Osteocyte (in vitro differentiated cells): Measurements from ENCODE around the gene PTGES. TPM values are rescaled to one million over a fixed set of nuclear protein-coding genes. Genes with fewer than 3 reads are reported as not detected.

Experiments used
- DNase-seq: peaks from one replicate; pipeline ENCODE4 v3.0.0; 2021; ENCODE audit warnings: mixed read lengths; ENCODE audit not compliant: unreplicated experiment; ENCODE audit errors: extremely low spot score
- H3K27ac Mint-ChIP-seq: one replicate; pipeline ENCODE4 v1.8.0; 2021; ENCODE audit warnings: mild to moderate bottlenecking, mixed read lengths; ENCODE audit not compliant: unreplicated experiment
- H3K27me3 Mint-ChIP-seq: one replicate; pipeline ENCODE4 v1.8.0; 2021; ENCODE audit warnings: mixed read lengths; ENCODE audit not compliant: unreplicated experiment
- H3K36me3 Mint-ChIP-seq: one replicate; pipeline ENCODE4 v1.8.0; 2021; ENCODE audit warnings: mixed read lengths; ENCODE audit not compliant: unreplicated experiment
- H3K4me1 Mint-ChIP-seq: one replicate; pipeline ENCODE4 v1.8.0; 2021; ENCODE audit warnings: mixed read lengths; ENCODE audit not compliant: unreplicated experiment
- H3K4me3 Mint-ChIP-seq: one replicate; pipeline ENCODE4 v1.8.0; 2021; ENCODE audit warnings: mild to moderate bottlenecking, moderate library complexity, mixed read lengths; ENCODE audit not compliant: unreplicated experiment
- H3K9me3 Mint-ChIP-seq: one replicate; pipeline ENCODE4 v1.8.0; 2021; ENCODE audit warnings: mixed read lengths; ENCODE audit not compliant: unreplicated experiment
- total RNA-seq: library from RNA; stranded (reverse); gene quantifications from 2 replicates; pipeline ENCODE4 v1.2.1, GENCODE V29; 2021
- TF ChIP-seq, protein P1 (sequence below): fragments of 200-600 bp; sonication (generic); IDR thresholded peaks from 2 replicates; pipeline ENCODE4 v1.5.0; 2021; ENCODE audit warnings: antibody characterized with exemption, mild to moderate bottlenecking, moderate library complexity

The PTGES gene
- total RNA-seq, 1 donor from 2014 or later = 0.83 TPM

- no peak for DNase-seq
- H3K36me3 Mint-ChIP-seq = no peaks in the 10 kb centered on the region
Observed at GRCh38 chr9:129702589-129703520, 50.0 kb downstream of the PTGES start.

GRCh38 chr9:129701549-129701948 is 51.3 kb downstream of the PTGES start:
- H3K27me3 Mint-ChIP-seq = no peaks in the 10 kb centered on the region
- no peak for DNase-seq
- TF ChIP-seq, protein P1, sequence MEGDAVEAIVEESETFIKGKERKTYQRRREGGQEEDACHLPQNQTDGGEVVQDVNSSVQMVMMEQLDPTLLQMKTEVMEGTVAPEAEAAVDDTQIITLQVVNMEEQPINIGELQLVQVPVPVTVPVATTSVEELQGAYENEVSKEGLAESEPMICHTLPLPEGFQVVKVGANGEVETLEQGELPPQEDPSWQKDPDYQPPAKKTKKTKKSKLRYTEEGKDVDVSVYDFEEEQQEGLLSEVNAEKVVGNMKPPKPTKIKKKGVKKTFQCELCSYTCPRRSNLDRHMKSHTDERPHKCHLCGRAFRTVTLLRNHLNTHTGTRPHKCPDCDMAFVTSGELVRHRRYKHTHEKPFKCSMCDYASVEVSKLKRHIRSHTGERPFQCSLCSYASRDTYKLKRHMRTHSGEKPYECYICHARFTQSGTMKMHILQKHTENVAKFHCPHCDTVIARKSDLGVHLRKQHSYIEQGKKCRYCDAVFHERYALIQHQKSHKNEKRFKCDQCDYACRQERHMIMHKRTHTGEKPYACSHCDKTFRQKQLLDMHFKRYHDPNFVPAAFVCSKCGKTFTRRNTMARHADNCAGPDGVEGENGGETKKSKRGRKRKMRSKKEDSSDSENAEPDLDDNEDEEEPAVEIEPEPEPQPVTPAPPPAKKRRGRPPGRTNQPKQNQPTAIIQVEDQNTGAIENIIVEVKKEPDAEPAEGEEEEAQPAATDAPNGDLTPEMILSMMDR = no peak
- no peak overlapping the region for H3K4me3 Mint-ChIP-seq
- no peaks in the 10 kb centered on the region for H3K9me3 Mint-ChIP-seq
- H3K27ac Mint-ChIP-seq = peak overlapping the region; percentile 41
- H3K4me1 Mint-ChIP-seq = peaks cover 36% of the 10 kb centered on the region
- no peaks in the 10 kb centered on the region for H3K36me3 Mint-ChIP-seq

More at GRCh38 chr9:129702589-129703520, 50.0 kb downstream of the PTGES start:
- H3K4me3 Mint-ChIP-seq = peak overlapping the region; percentile 14
- no peaks in the 10 kb centered on the region for H3K27me3 Mint-ChIP-seq
- H3K27ac Mint-ChIP-seq = peak overlapping the region; percentile 80
- peaks cover 28% of the 10 kb centered on the region for H3K4me1 Mint-ChIP-seq
- H3K9me3 Mint-ChIP-seq = no peaks in the 10 kb centered on the region
- TF ChIP-seq, protein P1 = no peak

DNA sequence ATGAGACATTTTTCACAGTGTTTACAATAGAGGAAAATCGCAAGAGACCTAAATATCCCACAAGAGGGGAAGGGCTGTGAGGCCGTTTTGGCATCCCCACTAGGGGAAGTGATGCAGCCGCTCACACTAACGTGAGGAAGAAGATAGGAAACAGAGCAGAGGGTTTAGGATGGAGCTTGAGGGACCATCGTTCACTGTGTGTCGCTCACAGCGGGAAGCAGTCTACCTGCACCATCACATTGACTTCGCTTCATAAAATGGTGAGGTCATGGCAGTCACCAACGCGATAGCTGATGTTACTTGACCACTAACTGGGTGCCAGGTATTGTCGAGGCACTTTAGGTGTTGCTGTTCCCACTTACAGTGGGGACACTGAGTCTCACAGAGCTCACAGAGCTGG is 51.8 kb downstream of the PTGES start:
- TF ChIP-seq, protein P1 = no peak
- H3K27ac Mint-ChIP-seq = no peak overlapping the region
- H3K4me3 Mint-ChIP-seq = no peak overlapping the region
- H3K27me3 Mint-ChIP-seq = no peaks in the 10 kb centered on the region
- H3K9me3 Mint-ChIP-seq = no peaks in the 10 kb centered on the region
- peaks cover 36% of the 10 kb centered on the region for H3K4me1 Mint-ChIP-seq
- DNase-seq = no peak
- H3K36me3 Mint-ChIP-seq = no peaks in the 10 kb centered on the region

DNA sequence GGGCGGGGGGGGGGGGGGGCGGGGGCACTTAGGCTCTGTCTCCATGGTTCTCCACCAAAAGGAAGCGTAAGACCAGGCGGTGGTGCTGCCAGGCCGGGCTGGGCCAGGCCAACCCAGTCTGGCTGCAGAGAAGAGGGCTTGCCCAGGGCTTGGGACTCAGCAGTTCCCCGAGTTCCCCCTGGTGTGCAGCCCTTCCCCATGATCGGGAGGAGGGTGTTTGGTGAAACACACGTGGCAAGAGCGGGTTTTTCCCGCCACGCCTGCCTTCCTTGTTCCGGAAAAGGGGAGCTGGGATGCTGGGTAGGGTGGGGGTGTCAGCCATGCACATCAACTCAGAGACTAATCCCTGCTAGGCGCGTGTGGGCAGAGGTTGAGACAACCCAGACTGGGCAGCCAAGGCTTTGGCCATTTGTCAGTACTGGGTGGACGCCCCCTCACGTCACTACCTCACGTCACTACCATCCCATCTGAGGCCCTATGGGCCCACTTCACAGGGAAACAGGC is 54.5 kb downstream of the PTGES start:
- DNase-seq = no peak
- TF ChIP-seq, protein P1 = no peak
- Mint-ChIP-seq H3K4me3 (no peak overlapping the region), H3K27me3 (no peaks in the 10 kb centered on the region), H3K4me1 (peaks cover 38% of the 10 kb centered on the region), H3K27ac (no peak overlapping the region), H3K36me3 (no peaks in the 10 kb centered on the region), H3K9me3 (no peaks in the 10 kb centered on the region)

GRCh38 chr9:129697656-129698253 is 55.1 kb downstream of the PTGES start:
- no peak for DNase-seq
- peak overlapping the region; percentile 57 for H3K4me3 Mint-ChIP-seq

More at GRCh38 chr9:129697656-129698253, 55.1 kb downstream of the PTGES start:
- Mint-ChIP-seq H3K4me1 (peaks cover 33% of the 10 kb centered on the region), H3K27ac (peak overlapping the region; percentile 52), H3K9me3 (no peaks in the 10 kb centered on the region), H3K27me3 (no peaks in the 10 kb centered on the region), H3K36me3 (no peaks in the 10 kb centered on the region)
- TF ChIP-seq, protein P1 = no peak
